H7 (cell line): Measurements from ENCODE around the gene TXLNG. TPM values are rescaled to one million over a fixed set of nuclear protein-coding genes. Genes with fewer than 3 reads are reported as not detected.
"Not testable (repeated sequence)": the region's sequence is repeated elsewhere in the genome, so short reads cannot be mapped to it uniquely, and the experiment has no call there.

Experiments
- DNase-seq: peaks from one replicate; pipeline ENCODE4 v3.0.0; 2012
- H3K27me3 ChIP-seq: 2 replicates; pipeline ENCODE4 v1.6.0; 2011; ENCODE audit warnings: mild to moderate bottlenecking, low read length; ENCODE audit not compliant: control insufficient read depth, insufficient read depth
- H3K36me3 ChIP-seq: replicated peaks from 2 replicates; pipeline ENCODE4 v1.5.1; 2011; ENCODE audit warnings: low read length; ENCODE audit not compliant: control insufficient read depth, insufficient read depth
- H3K4me3 ChIP-seq: 2 replicates; pipeline ENCODE4 v1.5.1; 2011; ENCODE audit warnings: low read depth, mild to moderate bottlenecking, control low read depth, low read length, moderate library complexity; ENCODE audit not compliant: insufficient read depth
- total RNA-seq: library from RNA; depleted of rRNA; stranded (reverse); fragments of >200 nt; shearing (Covaris generic); gene quantifications from 2 replicates; pipeline ENCODE4 v1.2.3, GENCODE V29; 2014

Gene TXLNG
- total RNA-seq, 1 experiment from 2014 or later: 35.6 TPM

- H3K36me3 ChIP-seq: no peaks in the 10 kb centered on the region
- DNase-seq: peak; percentile 75
- no peaks in the 10 kb centered on the region for H3K27me3 ChIP-seq
- H3K4me3 ChIP-seq: no peak overlapping the region
Measured at GRCh38 chrX:16771483-16772398, 14.5 kb upstream of the TXLNG start.

DNA sequence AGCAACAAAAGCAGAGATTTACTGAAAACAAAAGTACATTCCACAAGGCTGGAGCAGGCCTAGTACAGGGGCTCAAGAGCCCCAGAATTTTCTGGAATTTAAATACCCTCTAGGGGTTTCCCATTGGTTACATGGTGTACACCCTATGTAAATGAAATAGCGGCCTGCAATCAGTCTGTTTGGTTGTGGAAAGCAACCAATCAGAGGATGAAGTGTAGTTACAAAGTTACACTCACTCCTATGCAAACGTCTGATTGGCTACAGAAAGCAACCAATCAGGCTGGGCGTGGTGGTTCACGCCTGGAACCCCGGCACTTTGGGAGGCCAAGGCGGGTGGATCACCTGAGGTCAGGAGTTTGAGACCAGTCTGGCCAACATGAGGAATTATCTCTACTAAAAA lies 13.8 kb upstream of the TXLNG start:
- no peak for DNase-seq
- Histone ChIP-seq H3K4me3 (no peak overlapping the region), H3K36me3 (no peaks in the 10 kb centered on the region), H3K27me3 (no peaks in the 10 kb centered on the region)

GRCh38 chrX:16774746-16775145 lies 11.5 kb upstream of the TXLNG start:
- Histone ChIP-seq H3K4me3 (no peak overlapping the region), H3K36me3 (no peaks in the 10 kb centered on the region), H3K27me3 (no peaks in the 10 kb centered on the region)
- DNase-seq: no peak

DNA sequence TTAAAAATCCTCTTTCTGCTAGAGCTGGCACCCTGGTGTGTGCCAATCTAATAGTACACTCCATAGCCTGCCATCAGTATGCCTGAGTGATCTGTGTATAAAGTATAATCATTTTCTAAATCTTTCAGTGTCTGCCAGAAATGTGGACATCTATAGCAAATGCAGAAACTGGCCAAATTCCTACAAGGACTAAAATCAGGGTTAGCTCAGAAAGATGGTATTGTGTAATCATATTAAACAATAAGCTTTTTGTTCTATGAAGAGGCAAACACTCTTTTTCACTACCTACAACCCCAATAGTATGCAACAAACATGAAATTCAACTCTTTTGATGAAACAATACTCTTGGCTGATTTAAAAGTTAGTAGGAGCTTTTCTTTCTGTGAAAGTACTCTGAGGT lies 7.7 kb upstream of the TXLNG start:
- no peak for DNase-seq
- no peaks in the 10 kb centered on the region for H3K27me3 ChIP-seq
- no peak overlapping the region for H3K4me3 ChIP-seq
- no peaks in the 10 kb centered on the region for H3K36me3 ChIP-seq

GRCh38 chrX:16778993-16779392 lies 7.3 kb upstream of the TXLNG start:
- Histone ChIP-seq H3K4me3 (no peak overlapping the region), H3K27me3 (no peaks in the 10 kb centered on the region), H3K36me3 (no peaks in the 10 kb centered on the region)
- no peak for DNase-seq

DNA sequence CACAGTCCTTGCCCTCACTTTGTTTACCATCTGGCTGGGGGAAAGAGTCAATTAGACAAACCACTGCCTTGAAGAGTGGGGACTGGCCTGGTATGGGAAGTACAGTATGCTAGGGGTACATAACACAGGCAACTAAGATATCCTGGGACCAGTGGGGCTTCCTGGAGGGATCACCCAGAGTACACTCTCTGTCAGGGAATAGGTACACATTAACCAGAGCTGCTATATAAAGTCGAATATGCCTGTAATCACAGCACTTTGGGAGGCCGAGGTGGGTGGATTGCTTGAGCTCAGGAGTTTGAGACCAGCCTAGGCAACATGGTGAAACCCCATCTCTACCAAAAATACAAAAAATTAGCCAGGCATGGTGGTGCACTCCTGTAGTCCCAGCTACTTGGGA lies 6.5 kb upstream of the TXLNG start:
- not testable (repeated sequence) for H3K4me3 ChIP-seq, DNase-seq, H3K27me3 ChIP-seq, H3K36me3 ChIP-seq

GRCh38 chrX:16783452-16783851 lies 2.8 kb upstream of the TXLNG start:
- Histone ChIP-seq H3K27me3 (no peaks in the 10 kb centered on the region), H3K4me3 (no peak overlapping the region), H3K36me3 (no peaks in the 10 kb centered on the region)
- no peak for DNase-seq

GRCh38 chrX:16784440-16784839 lies 1.8 kb upstream of the TXLNG start:
- H3K27me3 ChIP-seq, DNase-seq, H3K4me3 ChIP-seq, H3K36me3 ChIP-seq: not testable (repeated sequence)

- H3K36me3 ChIP-seq: peaks cover 1% of the 10 kb centered on the region
- no peaks in the 10 kb centered on the region for H3K27me3 ChIP-seq
- no peak for DNase-seq
- H3K4me3 ChIP-seq: peak overlapping the region; percentile 75
Measured at GRCh38 chrX:16785247-16786138, 773 bp upstream of the TXLNG start.

DNA sequence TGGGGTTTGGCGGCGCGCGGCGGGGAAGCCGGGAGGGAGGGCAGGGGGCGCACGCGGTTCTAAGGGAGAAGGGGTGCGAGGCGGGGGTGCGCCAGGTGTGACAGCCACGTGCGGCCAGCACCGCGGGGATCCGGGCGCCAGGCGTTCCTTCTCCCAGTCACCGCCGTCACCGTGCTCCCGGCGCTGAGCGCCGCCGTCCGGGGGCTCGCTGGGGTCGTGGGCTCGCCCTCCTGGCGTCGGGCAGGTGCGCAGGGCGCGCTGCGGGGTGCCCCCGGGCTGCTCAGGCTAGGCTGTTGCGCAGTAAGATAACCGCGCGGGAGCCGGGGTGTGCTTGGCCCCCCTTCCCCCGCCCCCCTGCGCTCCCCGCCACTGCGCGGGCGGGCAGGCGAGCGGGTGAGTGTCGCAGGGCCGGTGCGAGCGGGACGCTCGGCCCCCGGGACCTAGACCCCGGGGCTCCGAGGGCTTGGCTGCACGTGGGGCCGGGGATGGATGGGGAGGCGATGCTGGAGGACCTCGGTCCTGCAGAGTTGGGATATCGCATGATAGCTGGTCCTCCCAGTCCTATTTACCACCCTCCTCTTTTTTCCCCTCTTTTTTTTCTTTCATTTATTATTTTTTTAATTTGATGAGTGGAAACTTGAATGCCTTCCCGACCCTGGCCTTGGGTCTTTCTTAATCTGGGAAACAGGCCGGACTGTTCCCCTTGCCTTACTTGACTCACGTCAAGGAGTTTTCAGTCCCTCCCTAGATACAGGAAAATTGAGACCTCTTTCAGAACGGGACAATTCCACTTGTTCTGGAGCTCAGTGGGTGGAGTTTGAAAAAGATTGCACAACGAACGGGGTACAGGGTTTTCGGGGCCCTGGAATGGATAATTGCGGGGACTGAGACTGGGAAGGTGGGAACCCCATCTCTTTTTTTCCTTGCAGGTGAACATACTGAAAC lies 797 bp downstream of the TXLNG start:
- peak; percentile 82 for DNase-seq
- H3K36me3 ChIP-seq: peaks cover 6% of the 10 kb centered on the region
- H3K27me3 ChIP-seq: no peaks in the 10 kb centered on the region
- H3K4me3 ChIP-seq: peak overlapping the region; percentile 95

GRCh38 chrX:16788477-16788876 lies 2.2 kb downstream of the TXLNG start:
- H3K27me3 ChIP-seq: no peaks in the 10 kb centered on the region
- H3K36me3 ChIP-seq: peaks cover 7% of the 10 kb centered on the region
- DNase-seq: no peak
- no peak overlapping the region for H3K4me3 ChIP-seq

DNA sequence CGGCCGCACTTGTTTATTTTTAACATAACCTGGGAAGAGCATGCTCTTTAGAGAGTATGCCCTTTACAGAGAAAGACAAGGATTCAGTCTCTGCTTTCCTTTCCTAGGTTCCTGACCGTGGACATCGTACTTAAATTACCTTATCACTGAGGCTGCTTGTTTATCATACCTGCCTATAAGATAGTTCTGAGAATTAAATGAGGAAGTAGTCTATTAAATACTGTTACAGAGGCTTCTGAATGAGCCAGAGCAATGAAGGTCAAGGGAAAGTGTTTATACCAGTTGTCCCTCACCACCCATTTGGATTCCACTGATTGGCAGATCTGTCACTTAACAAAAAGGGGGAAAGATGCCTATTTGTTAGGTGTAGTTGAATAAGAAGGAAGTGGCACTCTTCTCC lies 10.0 kb downstream of the TXLNG start:
- Histone ChIP-seq H3K4me3 (no peak overlapping the region), H3K27me3 (no peaks in the 10 kb centered on the region), H3K36me3 (peaks cover 15% of the 10 kb centered on the region)
- DNase-seq: no peak

DNA sequence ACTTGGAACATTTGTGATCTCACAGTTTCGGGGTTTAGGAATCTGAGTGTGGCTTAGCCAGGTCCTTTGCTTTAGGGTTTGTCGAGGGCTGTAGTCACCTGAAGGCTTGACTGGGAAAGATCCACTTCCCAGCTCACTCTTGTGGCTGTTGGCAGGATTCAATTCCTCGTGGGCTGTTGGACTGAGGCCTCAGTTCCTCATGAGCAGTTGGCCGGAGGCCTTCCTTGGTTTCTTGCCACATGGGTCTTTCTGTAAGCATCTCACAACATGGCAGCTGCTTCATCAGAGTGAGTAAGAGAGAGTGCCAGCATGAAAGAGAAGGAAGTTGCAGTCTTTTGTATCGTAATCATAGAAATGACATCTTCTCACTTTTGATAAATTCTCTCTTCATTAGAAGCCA lies 11.1 kb downstream of the TXLNG start:
- no peak overlapping the region for H3K4me3 ChIP-seq
- DNase-seq: no peak
- H3K27me3 ChIP-seq: no peaks in the 10 kb centered on the region
- H3K36me3 ChIP-seq: peaks cover 12% of the 10 kb centered on the region

GRCh38 chrX:16797841-16798240 lies 11.6 kb downstream of the TXLNG start:
- DNase-seq: no peak
- Histone ChIP-seq H3K27me3 (no peaks in the 10 kb centered on the region), H3K36me3 (peaks cover 12% of the 10 kb centered on the region), H3K4me3 (no peak overlapping the region)
